IMR-90 (cell line): ENCODE data around the gene CLIC3. TPM values are rescaled to one million over a fixed set of nuclear protein-coding genes. Genes with fewer than 3 reads are reported as not detected.

Experiments
- ATAC-seq: fragments of 200-7000 bp; cut with Tn5 transposase; 2 replicates; pipeline ENCODE4 v1.9.1; 2020; ENCODE audit warnings: low read depth, mild to moderate bottlenecking, moderate library complexity
- BruUV-seq: library from RNA; stranded (reverse); fragments of 400-500 nt; replicated peaks from 2 replicates; lab custom pipeline; 2021; lab: Mats Ljungman, UMichigan
- CTCF ChIA-PET: fragments of 300-600 bp; formaldehyde crosslinking; extraction: SDS; loops from one replicate; lab custom pipeline; 2021; ENCODE audit warnings: antibody characterized with exemption; lab: Yijun Ruan, JAX
- POLR2A ChIA-PET: fragments of 300-600 bp; sonication (Branson Sonifier 250); formaldehyde crosslinking; loops from one replicate; lab custom pipeline; 2022; ENCODE audit warnings: antibody characterized with exemption; ENCODE audit not compliant: unreplicated experiment; lab: Charles Lee
- DNase-seq: peaks from one replicate; pipeline ENCODE4 v3.0.0; 2013
- H2AFZ ChIP-seq: replicated peaks from 2 replicates; pipeline ENCODE3; 2013; ENCODE audit warnings: low read length, mild to moderate bottlenecking; ENCODE audit not compliant: poor library complexity
- H2AK5ac ChIP-seq: 2 replicates; pipeline ENCODE4 v1.6.1; 2013; ENCODE audit warnings: low read depth, low read length, inconsistent platforms
- H2AK9ac ChIP-seq: replicated peaks from 2 replicates; pipeline ENCODE3; 2013; ENCODE audit warnings: mild to moderate bottlenecking, low read depth, low read length, moderate library complexity; ENCODE audit not compliant: poor library complexity
- H2BK120ac ChIP-seq: 2 replicates; pipeline ENCODE4 v1.6.1; 2013; ENCODE audit warnings: low read depth, low read length, inconsistent platforms
- H2BK15ac ChIP-seq: 3 replicates; pipeline ENCODE4 v1.6.1; 2013; ENCODE audit warnings: low read depth, low read length, inconsistent platforms
- H2BK20ac ChIP-seq: 2 replicates; pipeline ENCODE4 v1.6.1; 2013; ENCODE audit warnings: low read depth, mild to moderate bottlenecking, inconsistent platforms, low read length, moderate library complexity
- H2BK5ac ChIP-seq: 2 replicates; pipeline ENCODE4 v1.6.1; 2013; ENCODE audit warnings: mild to moderate bottlenecking, low read depth, low read length, inconsistent platforms; ENCODE audit not compliant: poor library complexity, severe bottlenecking
- H3K14ac ChIP-seq: replicated peaks from 2 replicates; pipeline ENCODE4 v1.6.1; 2013; ENCODE audit warnings: low read depth, low read length, inconsistent platforms
- H3K18ac ChIP-seq: 2 replicates; pipeline ENCODE4 v1.6.1; 2013; ENCODE audit warnings: low read depth, low read length, control low read depth
- H3K23ac ChIP-seq: 2 replicates; pipeline ENCODE4 v1.6.1; 2013; ENCODE audit warnings: low read depth, low read length, inconsistent platforms
- H3K27ac ChIP-seq: 2 replicates; pipeline ENCODE4 v1.5.1; 2013; ENCODE audit warnings: mild to moderate bottlenecking, control low read depth, low read length; ENCODE audit not compliant: insufficient read depth
- H3K27me3 ChIP-seq: 2 replicates; pipeline ENCODE4 v1.6.1; 2013; ENCODE audit warnings: low read length; ENCODE audit not compliant: control insufficient read depth, insufficient read depth
- H3K36me3 ChIP-seq: 2 replicates; pipeline ENCODE4 v1.6.1; 2013; ENCODE audit warnings: low read length, mixed read lengths; ENCODE audit not compliant: control insufficient read depth, insufficient read depth
- H3K4ac ChIP-seq: 2 replicates; pipeline ENCODE4 v1.6.1; 2013; ENCODE audit warnings: low read depth, low read length, inconsistent platforms
- H3K4me1 ChIP-seq: 2 replicates; pipeline ENCODE4 v1.6.1; 2013; ENCODE audit warnings: low read length, mixed read lengths; ENCODE audit not compliant: control insufficient read depth, insufficient read depth
- H3K4me2 ChIP-seq: 2 replicates; pipeline ENCODE4 v1.6.1; 2013; ENCODE audit warnings: low read depth, mild to moderate bottlenecking, control low read depth, low read length, moderate library complexity
- H3K4me3 ChIP-seq: 2 replicates; pipeline ENCODE4 v1.5.1; 2013; ENCODE audit warnings: low read depth, mild to moderate bottlenecking, control low read depth, low read length, moderate library complexity; ENCODE audit not compliant: insufficient read depth
- H3K56ac ChIP-seq: 2 replicates; pipeline ENCODE4 v1.6.1; 2013; ENCODE audit warnings: low read length, inconsistent platforms; ENCODE audit not compliant: insufficient read depth; ENCODE audit errors: extremely low read depth
- H3K79me1 ChIP-seq, 2 experiments: 2 replicates each; pipeline ENCODE4 v1.6.1; 2013; ENCODE audit warnings: low read length in 2 of 2, inconsistent platforms in 1 of 2, low read depth in 1 of 2
- H3K9ac ChIP-seq: 2 replicates; pipeline ENCODE4 v1.6.1; 2013; ENCODE audit warnings: low read depth, low read length, control low read depth
- H3K9me1 ChIP-seq: 2 replicates; pipeline ENCODE4 v1.6.1; 2013; ENCODE audit warnings: low read length, inconsistent platforms; ENCODE audit not compliant: insufficient read depth
- H3K9me3 ChIP-seq: 2 replicates; pipeline ENCODE4 v1.6.1; 2013; ENCODE audit warnings: low read length; ENCODE audit not compliant: control insufficient read depth, insufficient read depth
- H4K20me1 ChIP-seq: 2 replicates; pipeline ENCODE4 v1.6.1; 2013; ENCODE audit warnings: low read length, inconsistent platforms; ENCODE audit not compliant: insufficient read depth
- H4K5ac ChIP-seq: 2 replicates; pipeline ENCODE4 v1.6.1; 2013; ENCODE audit warnings: mild to moderate bottlenecking, low read depth, low read length, control low read depth
- H4K8ac ChIP-seq, 2 experiments: 2 replicates each; pipeline ENCODE4 v1.6.1; 2013; ENCODE audit warnings: low read depth in 2 of 2, low read length in 2 of 2, control low read depth in 1 of 2, inconsistent platforms in 1 of 2
- H4K91ac ChIP-seq: 2 replicates; pipeline ENCODE4 v1.6.1; 2013; ENCODE audit warnings: low read depth, low read length, inconsistent platforms; ENCODE audit not compliant: insufficient read depth
- POLR2A ChIP-seq: IDR thresholded peaks from 2 replicates; pipeline ENCODE4 v1.6.1; 2012; ENCODE audit warnings: mild to moderate bottlenecking, low read depth, low read length
- WGBS, 2 experiments: methylation state at CpG; one replicate each; pipeline versions ENCODE4 v1.1.5 to v1.1.7; 2013; ENCODE audit warnings: missing lambda C conversion rate in 2 of 2; ENCODE audit not compliant: insufficient read length in 1 of 2; ENCODE audit errors: extremely low coverage in 2 of 2; 5-methylcytosine and 5-hydroxymethylcytosine counted together
- dilution Hi-C: fragments of 300-500 bp; cut with HindIII; formaldehyde crosslinking; loops from one replicate; pipeline ENCODE4 v1.14.3; 2018; ENCODE audit warnings: low sequenced_read_pairs; ENCODE audit not compliant: unreplicated experiment
- in situ Hi-C: fragments of 300-500 bp; cut with MboI; formaldehyde crosslinking; loops from 3 replicates; pipeline ENCODE4 v1.14.3; 2019; ENCODE audit warnings: low sequenced_read_pairs, inconsistent platforms, mixed read lengths
- intact Hi-C: fragments of 100-400 bp; cut with micrococcal nuclease; formaldehyde crosslinking; loops from 2 replicates; pipeline ENCODE4 v1.10.0; 2022
- polyA plus RNA-seq, 3 experiments: library from polyadenylated mRNA; depleted of rRNA; stranded (reverse); fragments of >200 nt; gene quantifications; 2 replicates each; pipeline ENCODE4 v1.2.3, GENCODE V29; 2012; ENCODE audit warnings: low replicate concordance in 1 of 3
- total RNA-seq: library from RNA; depleted of rRNA; stranded (reverse); fragments of >200 nt; gene quantifications from 2 replicates; pipeline ENCODE4 v1.2.3, GENCODE V29; 2012
- TF ChIP-seq, protein P1 (sequence below): fragments of 150-350 bp; IDR thresholded peaks from 2 replicates; pipeline ENCODE4 v1.6.1; 2016; ENCODE audit warnings: low read depth, mild to moderate bottlenecking, low read length, moderate library complexity, borderline replicate concordance

Gene CLIC3
- total and polyA plus RNA-seq, 2 of the 4 experiments (the other 2 are of a cell fraction), result 0.18 to 1.7 TPM

DNA sequence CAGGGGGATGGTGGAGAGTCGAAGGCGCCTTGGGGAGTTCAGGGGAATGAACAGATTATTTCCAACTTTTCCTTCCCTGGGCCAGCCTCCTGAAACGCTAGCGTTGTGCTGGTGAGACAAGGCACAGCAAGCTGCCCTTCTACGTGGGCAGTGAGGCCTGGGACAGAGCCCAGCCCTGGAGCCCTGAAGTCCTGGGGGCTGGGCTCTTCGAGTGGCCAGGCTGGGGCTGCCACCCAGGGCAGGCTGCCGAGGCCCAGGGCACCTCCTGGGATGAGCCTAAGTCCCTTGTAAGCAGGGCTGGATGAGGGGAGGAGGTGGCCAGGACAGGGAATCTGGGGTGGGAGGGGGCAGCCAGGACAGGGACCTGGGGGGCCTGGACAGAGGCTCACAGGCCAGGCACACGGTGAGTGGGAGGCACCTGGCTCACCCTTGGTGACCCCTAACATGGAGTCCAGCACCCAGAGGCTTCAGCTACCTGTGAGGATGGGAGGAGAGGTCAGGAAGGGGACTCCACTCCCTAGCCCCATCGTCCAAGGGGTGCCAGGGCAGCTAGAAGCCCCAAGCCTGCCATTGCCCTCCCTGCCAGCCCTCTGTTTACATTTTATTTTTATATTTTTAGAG lies 45.6 kb downstream of the CLIC3 start:
- H4K5ac ChIP-seq, result no peak overlapping the region
- no peak overlapping the region for H2BK20ac ChIP-seq
- H3K56ac ChIP-seq, result no peak overlapping the region
- H3K14ac ChIP-seq, result no peak overlapping the region
- H3K9ac ChIP-seq, result no peak overlapping the region
- 17% methylated on average over 1 of the region's 9 CpGs; no CpG with 5 or more reads in 1 of the 2 experiments for WGBS, 2 experiments
- no peak for DNase-seq
- H3K4me3 ChIP-seq, result no peak overlapping the region
- peak overlapping the region; percentile 98 for H2AFZ ChIP-seq
- no peaks in the 10 kb centered on the region; the same call in 1 of the 2 replicates for H3K4me1 ChIP-seq
- no peak overlapping the region for H2AK5ac ChIP-seq
- no peaks in the 10 kb centered on the region for H4K20me1 ChIP-seq
- H3K79me1 ChIP-seq, result no peaks in the 10 kb centered on the region
- no peak overlapping the region for H3K23ac ChIP-seq
- H2BK120ac ChIP-seq, result no peak overlapping the region
- ATAC-seq, result no peak
- no peak overlapping the region for H2BK5ac ChIP-seq
- peak overlapping the region; percentile 15 to 87; a peak in 2 of 4 replicates for H4K8ac ChIP-seq
- no peaks in the 10 kb centered on the region for H3K9me3 ChIP-seq
- ChIA-PET CTCF (no interaction called here), POLR2A (no interaction called here)
- no peak overlapping the region for H3K18ac ChIP-seq
- intact Hi-C loops (no loop called here), dilution Hi-C loops (no loop called here), in situ Hi-C loops (no loop called here)
- no peaks in the 10 kb centered on the region for H3K9me1 ChIP-seq
- BruUV-seq, result no TSS peak
- peaks cover 9% of the 10 kb centered on the region; the same call in 1 of the 2 replicates for H3K27me3 ChIP-seq
- H3K4me2 ChIP-seq, result no peak overlapping the region
- H3K27ac ChIP-seq, result no peak overlapping the region
- peak overlapping the region; percentile 59 for H2AK9ac ChIP-seq
- no peak overlapping the region for H4K91ac ChIP-seq
- no peak overlapping the region for H3K4ac ChIP-seq
- no peak for TF ChIP-seq POLR2A
- TF ChIP-seq, protein P1, sequence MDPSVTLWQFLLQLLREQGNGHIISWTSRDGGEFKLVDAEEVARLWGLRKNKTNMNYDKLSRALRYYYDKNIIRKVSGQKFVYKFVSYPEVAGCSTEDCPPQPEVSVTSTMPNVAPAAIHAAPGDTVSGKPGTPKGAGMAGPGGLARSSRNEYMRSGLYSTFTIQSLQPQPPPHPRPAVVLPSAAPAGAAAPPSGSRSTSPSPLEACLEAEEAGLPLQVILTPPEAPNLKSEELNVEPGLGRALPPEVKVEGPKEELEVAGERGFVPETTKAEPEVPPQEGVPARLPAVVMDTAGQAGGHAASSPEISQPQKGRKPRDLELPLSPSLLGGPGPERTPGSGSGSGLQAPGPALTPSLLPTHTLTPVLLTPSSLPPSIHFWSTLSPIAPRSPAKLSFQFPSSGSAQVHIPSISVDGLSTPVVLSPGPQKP, result no peak
- H3K36me3 ChIP-seq, result no peaks in the 10 kb centered on the region
- no peak overlapping the region for H2BK15ac ChIP-seq
